HG02678 (cell line): Measurements from ENCODE around the gene SMG5.

ENCODE experiments used
- ATAC-seq: cut with Tn5 transposase; IDR thresholded peaks from one replicate; pipeline ENCODE4 v1.9.1; 2021; ENCODE audit warnings: mild to moderate bottlenecking, moderate library complexity; ENCODE audit not compliant: unreplicated experiment

SMG5 gene

GRCh38 chr1:156246241-156246780 is 36.3 kb downstream of the SMG5 start:
- no peak for ATAC-seq

DNA sequence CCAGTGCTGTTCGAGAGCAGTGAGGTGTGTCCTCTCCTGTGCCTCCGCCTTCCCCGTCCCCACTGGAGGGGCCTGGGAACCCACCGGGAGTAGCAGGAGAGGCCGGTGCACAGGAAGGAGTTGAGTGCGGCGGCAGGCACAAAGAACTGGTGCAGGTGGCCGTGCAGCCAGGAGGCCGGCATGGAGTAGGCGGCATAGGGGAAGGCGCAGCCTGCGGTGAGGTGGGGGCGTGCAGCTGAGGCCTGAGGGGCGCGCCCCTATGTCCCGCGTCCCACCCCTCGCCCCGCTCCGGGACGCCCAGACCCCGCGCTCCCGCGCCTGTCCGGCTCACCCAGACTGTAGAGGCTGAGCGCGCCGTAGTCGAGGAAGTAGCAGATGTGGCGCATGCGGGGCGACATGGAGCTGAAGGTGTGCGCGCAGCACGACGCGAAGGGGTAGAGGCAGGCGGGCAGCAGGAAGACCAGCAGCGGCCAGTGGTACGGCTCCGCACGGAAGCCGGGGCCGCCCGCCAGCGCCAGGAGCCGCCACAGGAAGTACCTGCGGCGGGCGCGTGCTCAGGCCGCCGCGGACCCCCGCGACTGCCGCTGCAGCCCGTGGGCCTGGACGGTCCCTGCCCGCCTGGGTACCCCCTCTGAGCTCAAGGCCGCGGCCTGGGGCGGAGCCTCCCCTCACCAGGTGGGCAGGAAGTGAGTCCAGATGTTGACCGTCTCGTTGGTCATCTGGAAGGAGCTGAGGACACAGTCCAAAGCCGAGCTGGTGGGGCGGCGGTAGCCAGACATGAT is 37.0 kb downstream of the SMG5 start:
- no peak for ATAC-seq

DNA sequence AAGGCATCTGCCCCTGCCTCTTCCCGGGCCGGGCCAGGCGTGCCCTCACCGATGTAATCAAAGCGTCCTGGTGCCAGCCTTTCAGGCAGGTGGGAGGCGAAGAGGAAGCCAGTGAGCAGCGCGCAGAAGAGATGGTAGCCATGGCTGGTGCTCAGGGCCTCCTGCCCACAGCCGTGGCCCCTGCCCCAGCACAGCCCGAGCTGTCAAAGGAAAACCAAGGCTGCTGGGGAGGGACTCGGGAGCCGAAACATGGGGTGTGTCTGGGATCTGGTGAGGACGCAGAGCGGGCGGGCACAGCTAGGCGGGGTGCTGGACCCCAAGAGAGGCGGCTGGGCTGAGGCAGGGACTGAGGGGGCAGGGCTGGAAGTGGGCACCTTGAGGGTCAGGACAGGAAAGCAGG is 37.9 kb downstream of the SMG5 start:
- no peak for ATAC-seq

DNA sequence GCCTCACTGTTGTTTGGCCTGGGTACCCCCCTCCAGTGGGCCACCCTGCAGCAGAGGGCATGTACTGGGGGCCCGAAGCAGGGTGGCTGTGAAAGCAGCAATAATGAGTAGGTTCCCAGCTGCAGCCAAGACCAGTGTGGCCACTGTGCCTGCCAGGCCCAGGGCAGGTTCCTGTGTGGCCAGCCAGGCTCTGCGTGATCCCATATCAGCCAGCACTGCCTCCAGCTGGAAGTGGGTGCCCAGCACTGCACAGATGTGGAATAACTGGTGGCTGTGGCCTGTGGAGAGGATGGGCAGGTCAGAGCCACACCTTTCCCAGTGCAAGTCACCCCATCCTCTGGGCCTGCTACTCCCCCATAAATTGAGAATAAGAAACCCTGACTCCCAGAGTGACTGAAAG is 38.5 kb downstream of the SMG5 start:
- ATAC-seq = no peak

DNA sequence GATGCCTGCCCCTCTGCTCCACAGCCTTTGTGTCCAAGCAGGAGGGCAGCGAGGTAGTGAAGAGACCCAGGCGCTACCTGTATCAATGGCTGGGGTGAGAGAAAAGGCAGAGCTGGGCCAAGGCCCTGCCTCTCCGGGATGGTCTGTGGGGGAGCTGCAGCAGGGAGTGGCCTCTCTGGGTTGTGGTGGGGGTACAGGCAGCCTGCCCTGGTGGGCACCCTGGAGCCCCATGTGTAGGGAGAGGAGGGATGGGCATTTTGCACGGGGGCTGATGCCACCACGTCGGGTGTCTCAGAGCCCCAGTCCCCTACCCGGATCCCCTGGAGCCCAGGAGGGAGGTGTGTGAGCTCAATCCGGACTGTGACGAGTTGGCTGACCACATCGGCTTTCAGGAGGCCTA is 39.9 kb downstream of the SMG5 start:
- no peak for ATAC-seq

DNA sequence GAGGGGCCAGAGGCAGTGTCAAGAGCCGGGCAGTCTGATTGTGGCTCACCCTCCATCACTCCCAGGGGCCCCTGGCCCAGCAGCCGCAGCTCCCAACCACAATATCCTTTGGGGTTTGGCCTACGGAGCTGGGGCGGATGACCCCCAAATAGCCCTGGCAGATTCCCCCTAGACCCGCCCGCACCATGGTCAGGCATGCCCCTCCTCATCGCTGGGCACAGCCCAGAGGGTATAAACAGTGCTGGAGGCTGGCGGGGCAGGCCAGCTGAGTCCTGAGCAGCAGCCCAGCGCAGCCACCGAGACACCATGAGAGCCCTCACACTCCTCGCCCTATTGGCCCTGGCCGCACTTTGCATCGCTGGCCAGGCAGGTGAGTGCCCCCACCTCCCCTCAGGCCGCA is 40.7 kb downstream of the SMG5 start, which contains the start of gene BGLAP:
Gene BGLAP (plus strand): TSS at position 259 of the 400 bp plus-strand sequence. CDS start 48 bp downstream, at position 307.
- ATAC-seq = no peak

DNA sequence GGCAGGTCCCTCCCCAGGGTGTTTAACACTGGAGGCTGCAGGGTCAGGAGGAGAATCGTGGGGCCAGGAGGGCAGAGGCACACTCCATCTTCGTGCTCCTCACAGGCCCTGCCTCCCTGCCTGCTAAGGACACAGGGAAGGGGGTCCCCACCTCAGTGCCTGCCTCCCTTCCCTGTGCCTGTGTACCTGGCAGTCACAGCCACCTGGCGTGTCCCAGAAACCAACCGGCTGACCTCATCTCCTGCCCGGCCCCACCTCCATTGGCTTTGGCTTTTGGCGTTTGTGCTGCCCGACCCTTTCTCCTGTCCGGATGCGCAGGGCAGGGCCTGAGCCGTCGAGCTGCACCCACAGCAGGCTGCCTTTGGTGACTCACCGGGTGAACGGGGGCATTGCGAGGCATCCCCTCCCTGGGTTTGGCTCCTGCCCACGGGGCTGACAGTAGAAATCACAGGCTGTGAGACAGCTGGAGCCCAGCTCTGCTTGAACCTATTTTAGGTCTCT is 41.3 kb downstream of the SMG5 start:
- ATAC-seq = no peak

DNA sequence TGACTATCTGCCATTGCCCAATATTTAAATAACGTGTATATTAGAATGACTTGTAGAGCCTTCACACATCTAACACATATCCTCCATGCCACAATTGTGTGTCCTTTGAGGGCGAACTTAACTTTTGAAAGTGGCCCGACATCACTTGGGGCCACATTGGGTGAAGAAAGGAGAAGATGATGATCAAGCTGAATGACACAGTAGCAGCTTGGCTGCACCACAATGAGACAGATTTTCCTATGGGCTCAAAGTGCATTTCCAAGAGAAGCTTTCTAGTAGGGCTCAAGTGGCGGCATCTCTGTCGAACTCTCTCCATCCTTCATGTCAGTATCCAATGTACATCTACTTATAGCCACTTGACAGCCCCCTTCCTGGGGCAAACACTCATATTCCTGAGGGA is 44.4 kb downstream of the SMG5 start:
- no peak for ATAC-seq

- ATAC-seq = no peak
These were observed 46.5 kb downstream of the SMG5 start for GRCh38 chr1:156236164-156236563.

DNA sequence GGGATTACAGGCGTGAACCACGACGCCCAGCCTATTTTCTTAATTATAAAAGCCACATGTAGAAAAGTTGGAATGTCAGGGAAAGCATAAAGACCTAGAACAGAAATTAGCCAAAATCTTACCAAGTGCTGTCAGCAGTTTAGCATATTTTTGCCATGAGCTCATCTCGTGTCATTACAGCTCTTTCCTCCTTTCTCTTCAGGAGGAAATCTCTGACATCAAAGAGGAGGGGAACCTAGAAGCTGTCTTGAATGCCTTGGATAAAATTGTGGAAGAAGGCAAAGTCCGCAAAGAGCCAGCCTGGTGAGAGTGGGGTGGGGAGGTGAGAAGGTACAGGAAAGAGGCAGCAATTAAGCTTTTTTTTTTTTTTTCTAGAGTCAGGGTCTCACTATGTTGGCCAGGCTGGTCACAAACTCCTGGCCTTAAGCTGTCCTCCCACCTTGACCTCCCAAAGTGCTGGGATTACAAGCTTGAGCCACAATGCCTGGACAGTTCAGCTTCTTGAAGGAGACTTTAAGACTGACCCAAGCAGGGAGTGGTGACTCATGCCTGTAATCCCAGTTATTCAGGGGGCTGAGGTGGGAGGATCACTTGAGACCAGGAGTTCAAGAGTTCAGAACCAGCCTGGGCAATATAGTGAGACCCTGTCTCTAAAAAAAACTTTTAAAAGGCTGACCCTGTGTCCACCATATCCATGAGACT is 49.0 kb downstream of the SMG5 start:
- ATAC-seq = no peak

DNA sequence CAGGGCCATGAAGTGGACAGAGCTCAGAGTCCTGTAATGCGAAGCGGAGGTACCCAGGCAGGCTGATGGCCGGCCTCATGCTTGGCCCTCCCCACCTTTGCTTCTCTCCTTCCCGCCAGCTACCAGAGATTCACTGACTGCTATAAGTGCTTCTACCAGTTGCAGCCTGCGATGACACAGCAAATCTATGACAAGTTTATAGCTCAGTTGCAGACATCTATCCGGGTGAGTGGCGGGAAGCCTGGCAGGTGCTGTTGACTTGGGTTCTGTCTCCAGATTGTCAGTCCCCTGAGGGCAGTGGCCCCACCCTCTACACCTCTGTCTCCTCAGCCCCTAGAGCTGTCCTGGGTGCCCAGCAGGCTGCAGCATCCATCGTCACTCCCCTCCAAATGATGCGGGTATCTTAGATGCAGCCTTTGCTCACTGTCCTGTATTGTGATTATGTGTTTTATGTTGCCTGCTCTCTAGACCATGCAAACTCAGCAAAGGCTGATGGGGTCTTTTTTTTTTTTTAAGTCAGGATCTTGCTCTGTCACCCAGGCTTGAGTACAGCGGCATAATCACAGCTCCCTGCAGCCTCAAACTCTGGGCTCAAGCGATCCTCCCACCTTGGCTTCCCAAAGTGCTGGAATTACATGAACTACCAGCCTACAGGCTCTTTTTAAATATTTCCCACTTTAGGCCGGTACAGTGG is 50.3 kb downstream of the SMG5 start:
- ATAC-seq = no peak

DNA sequence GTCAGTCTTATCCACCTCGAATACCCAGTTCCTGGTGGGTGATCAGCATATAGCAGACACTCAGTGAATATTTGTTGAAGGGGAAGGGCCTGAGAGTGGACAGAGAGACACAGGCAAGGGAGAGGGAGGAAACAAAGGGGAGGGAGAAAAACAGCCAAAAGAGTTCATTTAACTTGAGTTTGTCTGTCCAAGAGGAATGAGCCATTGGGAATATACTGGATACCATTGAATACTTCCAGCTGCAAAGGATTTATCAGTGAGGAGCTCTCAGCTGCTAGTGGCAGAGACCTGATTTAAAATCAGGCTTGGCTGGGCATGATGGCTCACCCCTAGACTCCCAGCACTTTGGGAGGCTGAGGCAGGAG is 52.2 kb downstream of the SMG5 start:
- ATAC-seq = no peak

DNA sequence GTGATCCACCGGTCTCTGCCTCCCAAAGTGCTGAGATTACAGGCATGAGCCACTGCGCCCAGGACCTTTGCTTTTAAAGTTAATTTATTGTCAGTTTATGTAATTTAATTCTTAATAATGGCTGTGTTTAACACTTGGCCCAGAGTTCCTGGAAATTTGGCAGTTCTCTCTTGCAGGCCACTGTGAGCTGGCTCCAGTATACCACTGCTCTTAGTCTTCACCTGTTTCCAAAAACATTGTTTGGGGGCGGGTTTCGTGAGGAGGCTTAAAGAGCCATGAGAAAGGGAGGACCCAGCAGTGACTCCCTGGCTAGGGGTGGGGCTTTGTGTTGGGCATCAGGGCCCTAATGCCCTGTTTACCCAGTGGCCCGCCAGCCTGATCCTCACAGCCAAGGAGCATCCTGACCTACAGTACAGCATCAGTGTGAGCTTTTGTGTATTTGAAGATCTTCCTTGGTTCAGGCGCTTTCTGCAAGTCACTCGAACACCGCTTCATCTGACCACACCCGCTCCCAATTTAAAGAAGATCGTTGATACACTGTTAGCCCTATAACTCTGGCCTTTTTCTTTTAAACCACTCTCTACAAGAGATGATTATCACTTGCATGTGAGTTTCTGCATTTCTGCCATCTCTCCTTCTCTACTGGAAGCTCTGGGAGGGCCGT is 52.7 kb downstream of the SMG5 start:
- no peak for ATAC-seq

DNA sequence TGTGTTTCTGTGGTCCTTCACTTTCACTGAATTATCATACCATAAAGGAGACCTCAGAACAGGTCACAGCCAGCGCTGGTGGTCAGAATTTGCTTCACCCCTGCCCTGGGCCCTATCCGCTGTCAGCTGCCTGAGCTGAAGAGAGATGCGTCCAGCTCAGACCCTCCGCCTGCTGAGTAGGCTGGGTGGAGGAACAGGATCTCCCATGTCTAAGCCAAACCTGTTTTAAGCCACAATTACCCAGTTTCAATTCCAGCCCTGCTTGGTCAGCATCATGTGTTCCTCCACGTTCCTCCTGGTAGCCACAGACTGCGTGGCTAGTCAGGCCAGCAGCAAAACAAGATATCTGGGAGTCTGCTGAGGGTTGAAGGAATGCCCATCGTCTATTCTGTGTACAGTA is 54.1 kb downstream of the SMG5 start:
- no peak for ATAC-seq

DNA sequence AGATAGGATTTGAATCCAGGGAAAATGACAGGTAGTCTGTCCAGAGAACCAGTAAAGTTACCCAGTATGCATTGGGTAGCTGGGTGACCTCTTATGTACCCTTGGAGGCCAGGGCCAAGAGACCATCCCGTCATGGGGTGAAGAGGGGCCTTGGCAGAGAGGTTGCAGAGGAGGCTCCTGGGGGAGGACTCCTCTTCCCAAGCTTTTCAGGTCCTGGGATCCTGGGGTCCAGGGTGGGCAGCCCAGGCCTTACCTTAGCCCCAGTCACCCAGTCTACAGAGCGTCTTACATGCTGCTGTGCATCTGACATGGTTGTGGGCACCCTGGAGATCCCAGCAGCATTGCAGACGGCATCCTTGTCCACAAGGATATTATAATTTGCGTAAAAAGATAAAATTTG is 55.8 kb downstream of the SMG5 start:
- ATAC-seq = no peak

DNA sequence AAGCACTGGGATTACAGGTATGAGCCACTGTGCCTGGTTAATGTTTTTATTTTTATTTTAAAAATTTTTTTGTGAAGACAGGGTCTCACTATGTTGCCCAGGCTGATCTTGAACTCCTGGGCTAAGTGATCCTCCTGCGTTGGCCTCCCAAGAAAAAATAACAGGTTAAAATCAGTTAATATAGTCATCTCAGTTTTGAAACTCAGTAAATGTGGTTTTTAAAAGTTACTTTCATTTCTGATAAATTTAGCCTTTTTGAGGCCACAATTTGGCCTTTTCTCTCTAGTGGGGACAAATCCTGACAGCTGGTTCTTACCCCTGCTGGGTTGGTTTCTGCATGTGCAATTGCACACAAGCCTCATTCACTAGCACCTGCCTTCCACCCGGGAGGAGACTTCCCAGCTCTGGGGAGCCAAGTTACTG is 56.5 kb downstream of the SMG5 start:
- ATAC-seq = peak; percentile 74

DNA sequence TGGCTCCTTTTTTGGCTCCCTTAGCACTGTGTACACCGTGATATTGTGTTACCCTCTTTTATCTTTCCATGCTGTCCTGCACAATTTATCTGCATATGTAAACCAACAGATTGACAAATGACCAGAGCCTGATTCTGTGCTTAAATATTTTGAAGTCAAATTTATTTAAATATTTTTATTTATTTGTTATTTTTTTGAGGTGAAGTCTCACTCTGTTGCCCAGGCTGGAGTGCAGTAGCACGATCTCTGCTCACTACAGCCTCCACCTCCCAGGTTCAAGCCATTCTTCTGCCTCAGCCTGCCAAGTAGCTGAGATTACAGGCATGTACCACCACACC is 57.0 kb downstream of the SMG5 start:
- no peak for ATAC-seq

DNA sequence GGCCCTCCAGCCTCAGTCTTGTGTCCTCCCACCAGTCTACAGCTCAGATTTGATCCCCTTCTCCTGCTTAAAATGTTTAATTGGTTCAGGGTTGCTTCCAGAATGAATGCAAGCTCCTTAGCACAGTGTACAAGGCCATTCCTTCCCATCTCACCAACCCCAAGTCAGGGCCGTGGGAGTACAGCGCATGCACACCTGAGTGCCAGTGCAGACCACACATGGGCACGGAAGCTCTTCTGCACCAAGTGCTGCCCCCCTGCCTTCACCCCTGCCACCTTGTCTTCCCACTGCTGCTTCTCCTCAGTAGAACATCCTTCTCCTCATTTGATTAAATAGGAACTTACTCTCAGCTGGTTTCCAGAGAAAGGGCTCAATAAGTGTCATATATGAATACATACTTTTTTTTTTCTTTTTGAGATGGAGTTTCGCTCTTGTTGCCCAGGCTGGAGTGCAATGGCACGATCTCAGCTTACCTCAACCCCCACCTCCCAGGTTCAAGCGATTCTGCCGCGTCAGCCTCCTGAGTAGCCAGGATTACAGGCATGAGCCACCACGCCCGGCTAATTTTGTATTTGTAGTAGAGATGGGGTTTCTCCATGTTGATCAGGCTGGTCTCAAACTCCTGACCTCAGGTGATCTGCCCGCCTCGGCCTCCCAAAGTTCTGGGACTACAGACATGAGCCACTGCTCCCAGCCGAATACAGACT is 60.5 kb downstream of the SMG5 start:
- no peak for ATAC-seq

- ATAC-seq = no peak
These were observed 62.4 kb downstream of the SMG5 start for GRCh38 chr1:156220226-156220625.

- ATAC-seq = no peak
These were observed 64.8 kb downstream of the SMG5 start for GRCh38 chr1:156217871-156218270.
